Mucosa of descending colon (tissue), 3 donors: ENCODE data around the gene ACAP2. TPM values are rescaled to one million over a fixed set of nuclear protein-coding genes. Genes with fewer than 3 reads are reported as not detected.

ENCODE experiments used
- ATAC-seq: fragments of 200-7000 bp; cut with Tn5 transposase; one replicate; pipeline ENCODE4 v1.9.1; 2020; ENCODE audit warnings: mild to moderate bottlenecking, moderate library complexity
- DNase-seq, 3 donors: peaks; one replicate each; pipeline ENCODE4 v3.0.0-alpha.2; 2020
- H3K36me3 ChIP-seq: fragments of 200-600 bp; one replicate; pipeline ENCODE4 v1.8.0; 2021; ENCODE audit warnings: low read depth, mild to moderate bottlenecking
- H3K4me1 ChIP-seq: fragments of 200-600 bp; one replicate; pipeline ENCODE4 v1.8.0; 2021; ENCODE audit warnings: low read depth, mild to moderate bottlenecking
- H3K4me3 ChIP-seq: fragments of 200-600 bp; one replicate; pipeline ENCODE4 v1.8.0; 2021; ENCODE audit warnings: mild to moderate bottlenecking
- H3K9me3 ChIP-seq: fragments of 200-600 bp; one replicate; pipeline ENCODE4 v1.8.0; 2021; ENCODE audit warnings: mild to moderate bottlenecking
- CTCF ChIP-seq: fragments of 200-600 bp; IDR thresholded peaks from one replicate; pipeline ENCODE4 v1.8.0; 2022; ENCODE audit warnings: antibody characterized with exemption, mild to moderate bottlenecking
- intact Hi-C, 2 donors: fragments of 100-400 bp; cut with DNase I in 1 of 2; cut with micrococcal nuclease in 1 of 2; formaldehyde crosslinking; loops; one replicate each; pipeline versions ENCODE4 v1.11.0 to v1.11.1; 2022; cut with DNase I, micrococcal nuclease
- total RNA-seq, 3 donors: library from RNA; stranded (reverse); fragmentation: NEBNext Ultra II Directional in 2 of 3; extraction: Animal tissue kit (Norgen Biotek cat#: 25700) in 2 of 3; gene quantifications; one replicate each; pipeline versions ENCODE4 v1.2.1 to v1.2.4, GENCODE V29; 2021 to 2023
- donor health status: DM: no; HTN: no; CAD: no; lungs with moderate emphysema.
- donor health status: DM: no; HTN: no; CAD: no.
- donor health status: DM: no; HTN: yes; CAD: no.

Gene ACAP2
- total RNA-seq, 3 donors from 2014 or later: 55.2 to 69.2 (median 69.2) TPM

GRCh38 chr3:195458316-195458717 lies 15.5 kb upstream of the ACAP2 start:
- Histone ChIP-seq H3K36me3 (no peaks in the 10 kb centered on the region), H3K9me3 (no peaks in the 10 kb centered on the region), H3K4me3 (no peak overlapping the region), H3K4me1 (peaks cover 28% of the 10 kb centered on the region)
- ATAC-seq (peak; percentile 72), DNase-seq (peak in 1 of 3 donors; percentile 24)
- intact Hi-C loops: no loop called here
- no peak for TF ChIP-seq CTCF

- H3K4me3 ChIP-seq: no peak overlapping the region
- DNase-seq (no peak), ATAC-seq (no peak)
- peaks cover 19% of the 10 kb centered on the region for H3K4me1 ChIP-seq
- intact Hi-C loops: no loop called here
- H3K36me3 ChIP-seq: no peaks in the 10 kb centered on the region
- TF ChIP-seq CTCF: no peak
- H3K9me3 ChIP-seq: no peaks in the 10 kb centered on the region
Measured at GRCh38 chr3:195455789-195456188, 13.0 kb upstream of the ACAP2 start.

- DNase-seq: no peak
- intact Hi-C loops: no loop called here
- peaks cover 11% of the 10 kb centered on the region for H3K4me1 ChIP-seq
- H3K36me3 ChIP-seq: no peaks in the 10 kb centered on the region
- no peak overlapping the region for H3K4me3 ChIP-seq
- ATAC-seq: peak; percentile 85
- TF ChIP-seq CTCF: no peak
- no peaks in the 10 kb centered on the region for H3K9me3 ChIP-seq
Measured at GRCh38 chr3:195453236-195453635, 10.4 kb upstream of the ACAP2 start.

- no peak for DNase-seq
- Histone ChIP-seq H3K9me3 (no peaks in the 10 kb centered on the region), H3K36me3 (no peaks in the 10 kb centered on the region), H3K4me1 (peaks cover 6% of the 10 kb centered on the region), H3K4me3 (no peak overlapping the region)
- intact Hi-C loops: no loop called here
- ATAC-seq: no peak
- TF ChIP-seq CTCF: no peak
Measured at GRCh38 chr3:195451373-195452015, 8.7 kb upstream of the ACAP2 start.

- intact Hi-C loops: no loop called here
- no peak for ATAC-seq
Measured at GRCh38 chr3:195450731-195451229, 8.0 kb upstream of the ACAP2 start.

More at GRCh38 chr3:195450731-195451229, 8.0 kb upstream of the ACAP2 start:
- TF ChIP-seq CTCF: no peak
- H3K9me3 ChIP-seq: no peaks in the 10 kb centered on the region
- no peak overlapping the region for H3K4me3 ChIP-seq
- H3K4me1 ChIP-seq: peaks cover 6% of the 10 kb centered on the region
- DNase-seq: no peak
- H3K36me3 ChIP-seq: no peaks in the 10 kb centered on the region
